ENCODE data around the gene AFAP1L1. TPM values are rescaled to one million over a fixed set of nuclear protein-coding genes. Genes with fewer than 3 reads are reported as not detected.

The AFAP1L1 gene
- total RNA-seq, 1 donor, result under 0.01 TPM

DNA sequence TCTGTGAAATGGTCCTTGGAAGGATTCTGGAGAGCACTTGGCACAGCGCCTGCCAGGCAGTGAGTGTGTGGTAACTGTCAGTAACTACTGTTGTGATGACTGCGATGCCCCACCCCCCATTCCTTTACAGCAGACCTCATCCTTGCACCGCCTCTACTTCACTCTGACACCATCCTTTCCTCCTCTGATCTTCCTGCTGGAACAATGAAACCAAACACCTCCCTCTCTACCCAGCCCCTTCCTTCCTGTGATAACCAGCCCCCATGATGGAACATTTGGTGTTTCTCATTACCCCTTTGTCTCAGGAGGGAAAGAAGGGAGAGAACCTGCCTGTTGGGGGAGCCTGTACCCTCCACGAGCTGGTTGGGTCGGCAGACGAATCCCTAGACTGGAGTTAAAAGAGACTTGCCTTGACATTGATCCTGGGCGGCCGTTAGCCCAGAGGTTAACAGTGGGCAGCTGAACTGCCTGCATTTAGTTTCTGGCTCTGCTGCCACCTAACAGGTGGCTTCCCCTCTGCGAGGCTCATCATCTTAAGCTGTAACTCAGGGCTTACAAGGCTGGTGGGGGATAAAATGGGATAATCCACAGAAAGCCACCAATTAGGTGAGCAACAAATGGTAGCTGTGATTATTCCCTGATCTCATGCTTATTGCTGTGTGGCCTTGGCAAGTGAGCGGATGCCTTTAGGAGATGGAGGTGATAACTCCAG lies 39.4 kb downstream of the AFAP1L1 start:
- no peak overlapping the region for H3K4me3 ChIP-seq (ENCODE audit: low read length)
- no peaks in the 10 kb centered on the region for H3K9me3 ChIP-seq (ENCODE audit: low read depth, low read length)
- H3K4me1 ChIP-seq (ENCODE audit: insufficient read depth, low read length), result no peaks in the 10 kb centered on the region
- H3K27me3 ChIP-seq (ENCODE audit: insufficient read depth, low read length), result no peaks in the 10 kb centered on the region

DNA sequence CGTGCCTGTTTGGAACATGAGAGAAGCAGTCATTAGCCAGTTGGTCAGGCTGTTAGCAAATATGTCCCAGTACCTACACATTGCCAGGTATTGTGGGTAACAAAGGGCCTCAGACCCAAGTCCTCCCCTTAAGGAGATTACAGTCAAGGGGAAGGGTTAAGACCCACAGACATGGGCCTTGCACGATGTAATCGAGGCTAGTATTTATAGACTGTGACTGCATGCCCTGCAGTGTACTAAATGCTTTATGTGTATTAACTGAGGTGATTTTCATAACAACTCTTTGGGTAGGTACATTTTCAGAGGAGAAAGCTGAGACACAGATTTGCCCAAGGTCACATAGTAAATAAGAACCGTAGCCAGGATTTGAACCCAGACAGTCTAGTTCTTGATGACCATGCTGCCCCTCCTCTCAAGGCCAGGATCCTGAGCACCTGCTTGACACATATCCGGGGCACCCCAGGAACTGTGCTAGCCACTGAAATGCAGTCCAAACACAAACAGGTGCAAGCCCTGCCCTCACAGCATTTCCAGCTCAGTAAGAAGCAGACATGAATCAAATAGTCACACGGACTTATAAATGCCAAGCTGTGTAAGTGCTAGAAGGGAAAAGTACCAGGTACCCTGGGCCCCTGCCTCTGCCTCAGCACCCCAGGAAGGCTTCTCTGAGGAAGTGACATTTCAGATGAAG lies 41.6 kb downstream of the AFAP1L1 start:
- Histone ChIP-seq H3K4me3 (ENCODE audit: low read length) (no peak overlapping the region), H3K4me1 (ENCODE audit: insufficient read depth, low read length) (no peaks in the 10 kb centered on the region), H3K27me3 (ENCODE audit: insufficient read depth, low read length) (no peaks in the 10 kb centered on the region), H3K9me3 (ENCODE audit: low read depth, low read length) (no peaks in the 10 kb centered on the region)

DNA sequence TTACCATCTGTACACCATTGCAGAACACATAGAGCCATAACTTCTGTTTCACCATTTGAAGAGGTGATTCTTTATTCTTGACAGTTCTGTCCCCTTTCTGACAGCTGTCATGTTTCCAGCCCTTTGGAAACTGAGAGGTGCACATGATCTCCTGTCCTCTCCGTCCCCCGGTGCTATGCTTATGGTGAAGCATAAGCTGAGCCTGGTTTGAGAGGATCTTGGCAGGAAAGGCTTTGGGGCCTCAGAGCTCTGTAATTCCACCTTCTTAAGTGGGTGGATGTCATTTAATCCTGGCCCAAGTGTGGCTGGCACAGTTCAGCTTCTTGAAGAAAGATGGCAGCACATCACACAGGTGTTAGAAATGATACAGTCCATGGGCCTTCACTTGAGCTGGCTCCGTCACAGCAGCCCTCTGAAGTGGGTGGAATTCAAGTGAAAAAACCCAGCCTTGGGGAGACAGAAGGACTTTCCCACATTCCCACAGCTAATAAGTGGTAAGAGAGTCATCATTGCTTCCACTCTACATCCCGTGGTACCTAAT lies 43.0 kb downstream of the AFAP1L1 start:
- no peaks in the 10 kb centered on the region for H3K4me1 ChIP-seq (ENCODE audit: insufficient read depth, low read length)
- no peak overlapping the region for H3K4me3 ChIP-seq (ENCODE audit: low read length)
- no peaks in the 10 kb centered on the region for H3K9me3 ChIP-seq (ENCODE audit: low read depth, low read length)
- H3K27me3 ChIP-seq (ENCODE audit: insufficient read depth, low read length), result no peaks in the 10 kb centered on the region

DNA sequence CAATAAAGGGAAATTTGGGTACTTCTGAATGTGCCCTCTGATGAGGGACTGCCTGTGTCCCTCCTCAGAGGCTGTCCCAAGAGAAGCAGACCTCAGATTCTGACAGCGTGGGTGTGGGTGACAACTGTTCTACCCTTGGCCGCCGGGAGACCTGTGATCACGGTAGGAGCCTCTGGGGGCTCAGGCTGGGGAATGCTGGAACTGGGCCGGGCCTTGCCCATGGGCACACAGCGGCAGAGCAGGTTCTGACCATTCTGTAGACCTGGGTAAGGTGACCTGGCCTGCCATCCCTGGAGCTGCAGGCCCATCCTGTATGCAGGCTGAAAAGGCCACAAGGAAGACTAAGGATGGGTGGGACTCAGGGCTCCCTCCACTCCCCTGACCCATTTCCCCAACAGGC lies 44.1 kb downstream of the AFAP1L1 start:
- H3K9me3 ChIP-seq (ENCODE audit: low read depth, low read length), result no peaks in the 10 kb centered on the region

DNA sequence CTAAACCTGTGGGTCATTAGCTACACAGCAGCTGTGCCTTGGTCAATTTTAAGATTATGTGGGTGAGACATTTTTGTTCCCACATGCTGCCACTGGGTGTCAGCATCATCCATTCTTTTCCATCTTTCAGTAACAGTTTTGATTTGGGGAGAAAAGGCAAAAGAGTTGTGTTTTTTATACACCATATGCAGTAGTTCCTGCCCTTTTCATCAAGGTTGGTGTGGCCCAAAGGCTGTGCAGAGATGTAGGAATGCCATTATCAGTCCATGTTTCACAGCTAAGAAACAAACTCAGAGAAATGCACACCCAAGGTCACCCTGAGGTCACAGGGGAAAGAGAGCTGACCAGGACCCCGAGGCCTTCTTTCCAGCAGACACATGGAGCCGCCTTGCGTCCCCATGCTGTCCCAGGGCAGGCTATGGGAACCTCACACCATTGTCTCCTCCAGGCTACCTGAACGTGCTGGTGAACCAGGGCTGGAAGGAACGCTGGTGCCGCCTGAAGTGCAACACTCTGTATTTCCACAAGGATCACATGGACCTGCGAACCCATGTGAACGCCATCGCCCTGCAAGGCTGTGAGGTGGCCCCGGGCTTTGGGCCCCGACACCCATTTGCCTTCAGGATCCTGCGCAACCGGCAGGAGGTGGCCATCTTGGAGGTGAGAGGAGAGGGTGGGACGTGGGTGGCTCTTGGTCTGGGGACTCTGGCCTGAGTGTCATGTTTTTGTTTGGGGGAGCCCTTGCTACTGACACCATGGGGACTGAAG lies 45.8 kb downstream of the AFAP1L1 start:
- no peaks in the 10 kb centered on the region for H3K4me1 ChIP-seq (ENCODE audit: insufficient read depth, low read length)
- H3K4me3 ChIP-seq (ENCODE audit: low read length), result no peak overlapping the region
- no peaks in the 10 kb centered on the region for H3K27me3 ChIP-seq (ENCODE audit: insufficient read depth, low read length)
- no peaks in the 10 kb centered on the region for H3K9me3 ChIP-seq (ENCODE audit: low read depth, low read length)

More for the DNA sequence above, 44.1 kb downstream of the AFAP1L1 start:
- Histone ChIP-seq H3K4me1 (ENCODE audit: insufficient read depth, low read length) (no peaks in the 10 kb centered on the region), H3K4me3 (ENCODE audit: low read length) (no peak overlapping the region), H3K27me3 (ENCODE audit: insufficient read depth, low read length) (no peaks in the 10 kb centered on the region)

DNA sequence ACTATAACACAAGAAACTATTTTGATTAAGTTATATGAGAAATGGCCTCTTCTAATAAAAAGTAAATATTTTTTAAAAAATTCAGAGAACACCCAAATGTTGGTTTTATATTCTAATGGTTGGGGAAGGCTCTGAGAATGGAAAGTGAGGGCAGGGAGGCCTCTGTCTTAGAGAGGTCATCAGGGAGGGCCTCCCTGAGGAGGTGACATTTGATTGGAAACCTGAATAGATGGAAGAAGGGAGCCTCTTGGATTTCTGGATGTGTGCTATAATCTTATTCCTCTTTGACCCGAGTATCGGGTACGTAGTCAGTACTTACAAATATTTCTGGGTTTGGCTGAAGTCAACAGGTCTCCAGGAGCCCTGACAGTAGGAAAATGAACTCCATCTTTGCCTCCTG lies 47.5 kb downstream of the AFAP1L1 start:
- H3K27me3 ChIP-seq (ENCODE audit: insufficient read depth, low read length), result no peaks in the 10 kb centered on the region
- H3K4me1 ChIP-seq (ENCODE audit: insufficient read depth, low read length), result no peaks in the 10 kb centered on the region
- H3K9me3 ChIP-seq (ENCODE audit: low read depth, low read length), result no peaks in the 10 kb centered on the region
- no peak overlapping the region for H3K4me3 ChIP-seq (ENCODE audit: low read length)

DNA sequence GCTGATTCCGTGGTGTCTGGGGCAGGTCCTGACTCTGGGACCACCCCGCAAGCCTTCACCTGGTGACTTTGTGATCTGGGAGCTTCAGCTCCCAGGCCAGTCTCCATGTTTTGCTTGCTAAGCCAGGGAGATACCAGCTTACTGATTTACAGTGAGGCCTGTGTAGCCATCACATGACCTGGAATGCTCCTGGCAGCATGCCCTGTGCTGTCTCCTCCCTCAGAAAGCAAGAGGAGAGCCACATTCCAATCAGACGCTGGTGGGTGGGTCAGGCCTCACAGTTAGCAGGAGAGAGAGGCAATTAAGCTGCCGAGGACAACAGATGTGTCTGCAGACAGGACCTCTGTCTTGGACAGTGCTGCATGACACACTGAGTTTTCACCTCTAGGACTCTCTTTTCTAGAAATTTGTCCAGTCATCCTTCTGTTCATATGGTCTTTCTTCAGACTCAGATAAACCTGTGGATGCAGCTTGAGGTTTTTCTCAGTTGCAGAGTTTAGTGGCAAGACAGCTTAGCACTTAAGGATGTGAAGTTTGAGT lies 49.2 kb downstream of the AFAP1L1 start:
- Histone ChIP-seq H3K27me3 (ENCODE audit: insufficient read depth, low read length) (no peaks in the 10 kb centered on the region), H3K4me1 (ENCODE audit: insufficient read depth, low read length) (no peaks in the 10 kb centered on the region), H3K4me3 (ENCODE audit: low read length) (no peak overlapping the region), H3K9me3 (ENCODE audit: low read depth, low read length) (no peaks in the 10 kb centered on the region)

DNA sequence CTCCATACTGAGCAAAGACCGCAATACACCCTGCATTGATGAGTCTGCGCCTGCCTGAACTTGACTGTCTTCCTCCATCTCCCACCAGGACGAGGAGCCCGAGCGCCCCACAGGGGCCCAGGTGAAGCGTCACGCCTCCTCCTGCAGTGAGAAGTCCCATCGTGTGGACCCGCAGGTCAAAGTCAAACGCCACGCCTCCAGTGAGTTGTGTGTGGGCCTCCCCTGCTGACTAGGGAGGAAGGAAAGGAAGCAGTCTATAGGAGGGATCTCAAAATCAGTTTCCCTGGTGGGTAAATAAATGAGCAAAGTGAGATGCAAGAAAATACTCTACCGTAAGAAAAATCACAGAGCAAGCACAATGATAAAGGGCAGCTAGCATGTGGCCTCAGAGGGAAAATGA lies 50.9 kb downstream of the AFAP1L1 start:
- Histone ChIP-seq H3K4me3 (ENCODE audit: low read length) (no peak overlapping the region), H3K27me3 (ENCODE audit: insufficient read depth, low read length) (no peaks in the 10 kb centered on the region), H3K4me1 (ENCODE audit: insufficient read depth, low read length) (no peaks in the 10 kb centered on the region), H3K9me3 (ENCODE audit: low read depth, low read length) (no peaks in the 10 kb centered on the region)

DNA sequence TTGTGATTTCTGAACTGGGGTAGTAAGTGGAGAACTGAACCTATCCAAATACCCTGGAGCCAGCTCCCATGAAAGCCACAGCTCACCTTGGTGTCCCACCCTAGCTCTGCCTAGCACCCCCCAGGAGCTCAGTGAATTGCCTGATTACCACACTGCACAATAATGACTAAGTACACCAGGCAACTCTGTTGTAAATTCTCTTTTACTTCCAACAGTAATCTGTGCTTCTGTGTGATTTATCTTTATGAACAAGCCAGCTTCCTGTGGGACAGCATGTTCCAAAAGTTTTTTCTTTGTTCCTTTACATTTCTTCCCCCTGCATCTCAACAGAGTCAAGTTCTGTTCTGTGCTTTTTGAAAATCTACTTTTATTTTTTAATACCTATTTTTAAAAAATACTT lies 51.6 kb downstream of the AFAP1L1 start:
- Histone ChIP-seq H3K4me3 (ENCODE audit: low read length) (no peak overlapping the region), H3K9me3 (ENCODE audit: low read depth, low read length) (no peaks in the 10 kb centered on the region), H3K27me3 (ENCODE audit: insufficient read depth, low read length) (no peaks in the 10 kb centered on the region), H3K4me1 (ENCODE audit: insufficient read depth, low read length) (no peaks in the 10 kb centered on the region)

DNA sequence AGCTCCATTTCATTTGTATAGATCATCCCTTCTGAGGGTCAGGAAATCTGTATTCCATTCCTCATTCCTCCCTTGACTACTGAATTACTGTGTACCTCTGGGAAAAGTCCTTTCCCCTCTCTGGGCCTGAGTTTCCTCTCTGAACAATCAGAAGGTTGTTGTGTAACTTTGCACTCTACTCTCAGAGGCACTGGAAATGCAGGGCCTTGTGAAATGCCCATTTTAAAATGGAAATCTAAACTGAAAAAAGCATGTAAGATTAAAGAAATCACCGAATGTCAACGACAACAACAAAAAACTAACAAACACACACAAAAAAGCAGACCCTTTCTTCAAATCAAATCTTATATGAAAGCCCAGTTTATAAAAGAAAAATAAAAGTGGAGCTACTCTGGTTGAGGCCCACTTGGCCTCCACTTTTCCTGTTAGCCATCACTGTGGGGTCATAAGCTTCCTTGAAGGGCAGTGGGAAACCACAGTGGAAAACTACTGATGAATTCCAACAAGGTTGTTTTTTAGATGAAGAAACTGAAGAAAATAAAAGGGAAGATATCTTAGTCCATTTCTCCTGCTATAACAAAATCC lies 52.1 kb downstream of the AFAP1L1 start:
- Histone ChIP-seq H3K4me1 (ENCODE audit: insufficient read depth, low read length) (no peaks in the 10 kb centered on the region), H3K27me3 (ENCODE audit: insufficient read depth, low read length) (no peaks in the 10 kb centered on the region)

DNA sequence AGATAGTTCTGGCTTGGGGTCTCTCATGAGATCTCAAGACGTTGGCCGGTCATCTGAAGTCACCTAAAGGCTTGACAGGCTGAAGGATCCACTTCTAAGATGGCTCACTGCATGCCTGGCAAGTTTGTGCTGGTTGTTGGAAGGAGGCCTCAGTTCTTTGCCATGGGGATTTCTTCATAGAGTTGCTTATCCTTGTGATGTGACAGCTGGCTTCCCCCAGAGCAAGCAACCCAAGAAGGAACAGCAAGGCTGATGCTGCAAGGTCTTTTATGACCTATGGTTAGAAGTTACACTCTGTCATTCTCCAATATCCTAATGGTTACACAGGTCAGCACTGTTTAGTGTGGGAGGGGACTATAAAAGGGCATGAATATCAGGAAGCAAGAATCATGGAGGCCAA lies 53.0 kb downstream of the AFAP1L1 start:
- H3K9me3 ChIP-seq (ENCODE audit: low read depth, low read length), result no peaks in the 10 kb centered on the region
- no peak overlapping the region for H3K4me3 ChIP-seq (ENCODE audit: low read length)
- H3K27me3 ChIP-seq (ENCODE audit: insufficient read depth, low read length), result no peaks in the 10 kb centered on the region
- H3K4me1 ChIP-seq (ENCODE audit: insufficient read depth, low read length), result no peaks in the 10 kb centered on the region

More for the DNA sequence above, 52.1 kb downstream of the AFAP1L1 start:
- Histone ChIP-seq H3K9me3 (ENCODE audit: low read depth, low read length) (no peaks in the 10 kb centered on the region), H3K4me3 (ENCODE audit: low read length) (no peak overlapping the region)

DNA sequence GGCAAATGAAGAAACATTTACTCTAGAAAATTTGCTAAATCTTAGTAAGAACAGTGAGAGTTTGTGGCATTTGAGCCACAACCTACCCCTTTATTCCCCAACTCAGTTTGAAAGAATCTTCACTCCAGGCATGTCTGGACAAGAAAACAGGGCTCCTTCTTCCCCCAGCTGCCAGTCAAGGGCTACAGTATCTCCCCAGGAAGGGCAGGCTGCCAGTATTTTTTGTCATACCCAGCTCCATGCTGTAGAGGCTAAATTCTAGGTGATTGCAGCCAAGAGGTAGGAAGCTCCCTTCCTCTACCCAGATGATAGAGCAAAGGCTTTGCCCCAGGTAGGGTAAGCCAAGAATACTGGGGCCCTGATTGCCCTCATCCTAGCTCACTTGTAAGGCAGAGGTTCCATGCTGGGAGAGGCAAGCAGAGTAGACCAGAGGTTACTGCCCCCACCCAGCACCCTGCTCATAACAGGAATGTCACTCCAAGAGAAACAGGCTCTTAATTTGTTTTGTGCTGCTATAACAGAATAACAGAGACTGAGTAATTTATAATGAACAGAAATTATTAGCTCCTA lies 53.6 kb downstream of the AFAP1L1 start:
- no peaks in the 10 kb centered on the region for H3K9me3 ChIP-seq (ENCODE audit: low read depth, low read length)
- H3K27me3 ChIP-seq (ENCODE audit: insufficient read depth, low read length), result no peaks in the 10 kb centered on the region
- no peaks in the 10 kb centered on the region for H3K4me1 ChIP-seq (ENCODE audit: insufficient read depth, low read length)
- H3K4me3 ChIP-seq (ENCODE audit: low read length), result no peak overlapping the region

DNA sequence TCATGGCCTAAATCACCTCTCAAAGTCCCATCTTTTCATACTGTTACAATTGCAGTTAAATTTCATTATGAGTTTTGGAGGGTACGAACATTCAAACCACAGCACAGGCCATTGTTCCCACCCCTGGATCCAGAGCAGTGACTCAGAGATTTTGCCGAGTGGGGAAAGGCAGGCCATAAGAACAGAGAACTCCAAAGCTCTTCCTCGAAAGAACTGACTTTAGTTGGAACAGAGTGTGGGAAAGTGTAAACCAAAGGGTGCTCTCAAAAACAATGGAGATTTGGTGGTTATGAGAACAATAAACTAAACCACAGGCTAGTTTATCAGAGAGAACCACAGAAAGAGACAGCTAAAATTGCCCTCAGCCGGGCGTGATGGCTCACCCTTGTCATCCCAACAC lies 54.2 kb downstream of the AFAP1L1 start:
- Histone ChIP-seq H3K4me3 (ENCODE audit: low read length) (no peak overlapping the region), H3K27me3 (ENCODE audit: insufficient read depth, low read length) (no peaks in the 10 kb centered on the region)

DNA sequence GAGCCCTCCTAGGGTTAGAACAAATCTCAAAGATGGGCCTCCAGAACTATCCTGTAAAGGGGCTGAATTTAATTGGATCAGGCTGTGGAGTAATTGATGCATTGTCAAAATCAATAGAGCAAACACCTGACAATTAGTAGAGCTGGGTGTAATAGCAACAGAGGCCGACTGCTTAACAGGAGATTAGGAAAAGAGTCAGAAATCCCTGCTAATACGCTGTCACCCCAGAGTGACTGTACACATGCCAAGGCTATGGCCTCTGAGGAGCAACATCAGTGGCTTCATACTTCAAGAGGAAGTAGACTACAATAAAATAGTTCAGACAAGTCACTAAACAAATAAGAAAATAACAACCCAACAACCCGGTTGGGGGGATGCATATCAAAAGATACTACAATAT lies 55.0 kb downstream of the AFAP1L1 start:
- H3K4me3 ChIP-seq (ENCODE audit: low read length), result no peak overlapping the region
- H3K9me3 ChIP-seq (ENCODE audit: low read depth, low read length), result no peaks in the 10 kb centered on the region
- H3K27me3 ChIP-seq (ENCODE audit: insufficient read depth, low read length), result no peaks in the 10 kb centered on the region
- no peaks in the 10 kb centered on the region for H3K4me1 ChIP-seq (ENCODE audit: insufficient read depth, low read length)

More for the DNA sequence above, 54.2 kb downstream of the AFAP1L1 start:
- H3K9me3 ChIP-seq (ENCODE audit: low read depth, low read length), result no peaks in the 10 kb centered on the region
- no peaks in the 10 kb centered on the region for H3K4me1 ChIP-seq (ENCODE audit: insufficient read depth, low read length)

All from mononuclear cell (primary cell).